H1 (cell line): ENCODE measurements around the gene LRRC8D. TPM values are rescaled to one million over a fixed set of nuclear protein-coding genes. Genes with fewer than 3 reads are reported as not detected.

Experiments
- CTCF ChIA-PET: fragments of 300-600 bp; sonication (Branson Sonifier 250); formaldehyde crosslinking; loops from one replicate; lab custom pipeline; 2021; ENCODE audit not compliant: partially characterized antibody; lab: Charles Lee
- POLR2A ChIA-PET: fragments of 300-600 bp; sonication (Branson Sonifier 250); formaldehyde crosslinking; loops from one replicate; lab custom pipeline; 2021; ENCODE audit warnings: inconsistent platforms; ENCODE audit not compliant: partially characterized antibody; lab: Charles Lee
- DNase-seq, 2 experiments: peaks; one replicate each; pipeline versions ENCODE4 v3.0.0 to v3.0.0-alpha.2; 2010 to 2022; ENCODE audit warnings: low spot score in 2 of 2, low read depth in 1 of 2, mixed read lengths in 1 of 2
- FAIRE-seq: peaks from 2 replicates; lab custom pipeline; 2011; peaks lifted over from hg19 to GRCh38; lab: Jason Lieb, UNC
- H2AFZ ChIP-seq: 2 replicates; pipeline ENCODE4 v1.8.1; 2012; ENCODE audit warnings: low read length, inconsistent platforms
- H2AK5ac ChIP-seq: 2 replicates; pipeline ENCODE4 v1.6.1; 2013; ENCODE audit warnings: low read depth, low read length
- H2BK120ac ChIP-seq: replicated peaks from 2 replicates; pipeline ENCODE3; 2013; ENCODE audit warnings: low read depth, low read length, inconsistent platforms
- H2BK12ac ChIP-seq: 2 replicates; pipeline ENCODE4 v1.6.1; 2013; ENCODE audit warnings: low read depth, low read length
- H2BK15ac ChIP-seq: 2 replicates; pipeline ENCODE4 v1.6.1; 2013; ENCODE audit warnings: low read length
- H2BK20ac ChIP-seq: 2 replicates; pipeline ENCODE4 v1.6.1; 2013; ENCODE audit warnings: low read length
- H2BK5ac ChIP-seq: 2 replicates; pipeline ENCODE4 v1.6.1; 2013; ENCODE audit warnings: low read depth, low read length
- H3K14ac ChIP-seq: 2 replicates; pipeline ENCODE4 v1.6.1; 2013; ENCODE audit warnings: inconsistent platforms; ENCODE audit not compliant: insufficient read length
- H3K18ac ChIP-seq: 2 replicates; pipeline ENCODE4 v1.6.1; 2013; ENCODE audit warnings: low read length; ENCODE audit errors: extremely low read depth
- H3K23ac ChIP-seq: 2 replicates; pipeline ENCODE4 v1.6.1; 2013; ENCODE audit warnings: inconsistent platforms; ENCODE audit not compliant: insufficient read length
- H3K23me2 ChIP-seq: 2 replicates; pipeline ENCODE4 v1.6.1; 2013; ENCODE audit warnings: low read depth, low read length
- H3K27ac ChIP-seq: 2 replicates; pipeline ENCODE4 v1.6.1; 2011; ENCODE audit warnings: low read depth, low read length, inconsistent platforms
- H3K27me3 ChIP-seq, 4 experiments: replicated peaks in 1 of 4; 1 replicate in 1 of 4; 2 replicates in 3 of 4; pipeline versions ENCODE4 v1.6.1 to v1.8.1; 2011 to 2013; ENCODE audit warnings: low read length in 3 of 4, mild to moderate bottlenecking in 3 of 4, inconsistent platforms in 2 of 4, mixed read lengths in 2 of 4, moderate library complexity in 1 of 4; ENCODE audit not compliant: control insufficient read depth in 3 of 4, insufficient read depth in 3 of 4; ENCODE audit errors: extremely low read depth in 1 of 4
- H3K36me3 ChIP-seq, 4 experiments: 2 replicates each; pipeline versions ENCODE4 v1.6.1 to v1.8.1; 2011 to 2013; ENCODE audit warnings: mild to moderate bottlenecking in 4 of 4, low read length in 3 of 4, moderate library complexity in 2 of 4, control low read depth in 1 of 4, inconsistent platforms in 1 of 4; ENCODE audit not compliant: insufficient read depth in 4 of 4, control insufficient read depth in 2 of 4
- H3K4ac ChIP-seq: replicated peaks from 2 replicates; pipeline ENCODE3; 2013; ENCODE audit warnings: low read length, low read depth, mixed read lengths, inconsistent platforms; ENCODE audit not compliant: insufficient read length
- H3K4me1 ChIP-seq, 4 experiments: replicated peaks in 1 of 4; 1 replicate in 1 of 4; 2 replicates in 3 of 4; pipeline versions ENCODE4 v1.6.1 to v1.8.1; 2011 to 2013; ENCODE audit warnings: low read length in 3 of 4, inconsistent platforms in 2 of 4, mixed read lengths in 1 of 4; ENCODE audit not compliant: insufficient read depth in 4 of 4, control insufficient read depth in 3 of 4
- H3K4me2 ChIP-seq, 2 experiments: 2 replicates each; pipeline versions ENCODE4 v1.6.1 to v1.8.1; 2011 to 2013; ENCODE audit warnings: low read depth in 2 of 2, low read length in 2 of 2, control low read depth in 1 of 2, inconsistent platforms in 1 of 2, mild to moderate bottlenecking in 1 of 2; ENCODE audit not compliant: insufficient read depth in 1 of 2
- H3K4me3 ChIP-seq, 4 experiments: fragments of 200-600, 300-600 bp in 1 of 4; sonication (generic), shearing (Covaris generic), sonication (Bioruptor Twin) in 1 of 4; 2 replicates each; pipeline versions ENCODE4 v1.5.1 to v1.8.1; 2011 to 2016; ENCODE audit warnings: low read length in 4 of 4, low read depth in 3 of 4, control low read depth in 2 of 4, inconsistent platforms in 2 of 4, mild to moderate bottlenecking in 2 of 4, mixed read lengths in 1 of 4, moderate library complexity in 1 of 4; ENCODE audit not compliant: insufficient read depth in 2 of 4; ENCODE audit errors: extremely low read depth in 1 of 4
- H3K56ac ChIP-seq: replicated peaks from 2 replicates; pipeline ENCODE3; 2013; ENCODE audit warnings: low read depth, mild to moderate bottlenecking, mixed read lengths, low read length, inconsistent platforms; ENCODE audit not compliant: insufficient read length
- H3K79me1 ChIP-seq: 2 replicates; pipeline ENCODE4 v1.6.1; 2013; ENCODE audit warnings: low read depth, low read length, control low read depth
- H3K79me2 ChIP-seq, 2 experiments: 2 replicates each; pipeline versions ENCODE4 v1.6.1 to v1.8.1; 2012 to 2013; ENCODE audit warnings: low read length in 2 of 2, mild to moderate bottlenecking in 2 of 2, inconsistent platforms in 1 of 2; ENCODE audit not compliant: insufficient read depth in 2 of 2, control insufficient read depth in 1 of 2
- H3K9ac ChIP-seq, 4 experiments: replicated peaks in 1 of 4; 1 replicate in 1 of 4; 2 replicates in 3 of 4; pipeline versions ENCODE4 v1.6.1 to v1.8.1; 2011 to 2013; ENCODE audit warnings: low read depth in 3 of 4, low read length in 3 of 4, control low read depth in 2 of 4, mild to moderate bottlenecking in 2 of 4, moderate library complexity in 2 of 4, inconsistent platforms in 1 of 4; ENCODE audit errors: extremely low read depth in 1 of 4
- H3K9me3 ChIP-seq, 2 experiments: 2 replicates each; pipeline versions ENCODE4 v1.6.1 to v1.8.1; 2012 to 2013; ENCODE audit warnings: mild to moderate bottlenecking in 2 of 2, moderate library complexity in 2 of 2, control low read depth in 1 of 2, inconsistent platforms in 1 of 2, low read depth in 1 of 2, low read length in 1 of 2, mixed read lengths in 1 of 2; ENCODE audit not compliant: insufficient read depth in 2 of 2
- H4K20me1 ChIP-seq, 2 experiments: replicated peaks in 1 of 2; 2 replicates each; pipeline versions ENCODE3 to v1.8.1; 2011 to 2013; ENCODE audit warnings: inconsistent platforms in 2 of 2, low read length in 2 of 2, mild to moderate bottlenecking in 1 of 2; ENCODE audit not compliant: insufficient read depth in 2 of 2, control insufficient read depth in 1 of 2
- H4K5ac ChIP-seq: 2 replicates; pipeline ENCODE4 v1.6.1; 2013; ENCODE audit warnings: low read length, low read depth, mixed read lengths, inconsistent platforms; ENCODE audit not compliant: insufficient read length
- H4K8ac ChIP-seq: 2 replicates; pipeline ENCODE4 v1.8.0; 2013; ENCODE audit warnings: mild to moderate bottlenecking, moderate library complexity, low read length, inconsistent platforms; ENCODE audit not compliant: insufficient read depth; ENCODE audit errors: extremely low read depth
- H4K91ac ChIP-seq: replicated peaks from 2 replicates; pipeline ENCODE3; 2013; ENCODE audit warnings: low read length, mixed read lengths, inconsistent platforms; ENCODE audit not compliant: insufficient read length
- ATF2 ChIP-seq: IDR thresholded peaks from 2 replicates; pipeline ENCODE4 v1.6.1; 2012; ENCODE audit warnings: low read length, inconsistent platforms
- BCL11A ChIP-seq, 2 experiments: IDR thresholded peaks; one replicate each; pipeline ENCODE4 v1.6.1; 2011; ENCODE audit warnings: low read depth in 2 of 2, low read length in 2 of 2, mild to moderate bottlenecking in 2 of 2
- CREB1 ChIP-seq: IDR thresholded peaks from 2 replicates; pipeline ENCODE4 v1.6.1; 2012; ENCODE audit warnings: inconsistent platforms
- EP300 ChIP-seq, 2 experiments: IDR thresholded peaks; 1 replicate in 1 of 2; 2 replicates in 1 of 2; pipeline ENCODE4 v1.6.1; 2011 to 2012; ENCODE audit warnings: low read depth in 2 of 2, low read length in 2 of 2, mild to moderate bottlenecking in 2 of 2, borderline replicate concordance in 1 of 2, inconsistent platforms in 1 of 2, moderate library complexity in 1 of 2
- JUND ChIP-seq: IDR thresholded peaks from 2 replicates; pipeline ENCODE4 v1.6.1; 2011; ENCODE audit warnings: mild to moderate bottlenecking, improper control_type of control experiment, low read length
- POLR2A ChIP-seq, 2 experiments: IDR thresholded peaks; 1 replicate in 1 of 2; 2 replicates in 1 of 2; pipeline ENCODE4 v1.6.1; 2011; ENCODE audit warnings: low read depth in 2 of 2, low read length in 2 of 2, mild to moderate bottlenecking in 2 of 2; ENCODE audit errors: control extremely low read depth in 1 of 2
- RXRA ChIP-seq: IDR thresholded peaks from 2 replicates; pipeline ENCODE4 v1.6.1; 2011; ENCODE audit warnings: low read depth, mild to moderate bottlenecking, low read length, moderate library complexity; ENCODE audit not compliant: insufficient read depth
- SP1 ChIP-seq: IDR thresholded peaks from 2 replicates; pipeline ENCODE4 v1.6.1; 2011; ENCODE audit warnings: low read depth, low read length
- TAF7 ChIP-seq: optimal IDR thresholded peaks from 2 replicates; pipeline ENCODE3; 2011; ENCODE audit warnings: low read depth, mild to moderate bottlenecking, inconsistent platforms, low read length, moderate library complexity, borderline replicate concordance
- ZNF274 ChIP-seq: IDR thresholded peaks from 2 replicates; pipeline ENCODE4 v1.7.0; 2012; ENCODE audit warnings: low read length, borderline replicate concordance; ENCODE audit errors: extremely low read depth
- WGBS, 2 experiments: shearing (Covaris generic) in 1 of 2; methylation state at CpG; one replicate each; pipeline versions ENCODE4 v1.1.6 to v1.1.7; 2013 to 2015; ENCODE audit warnings: low lambda C conversion rate in 2 of 2, mixed read lengths in 2 of 2, inconsistent platforms in 1 of 2, low coverage in 1 of 2, missing lambda C conversion rate in 1 of 2; ENCODE audit not compliant: insufficient replicate concordance in 2 of 2, insufficient coverage in 1 of 2, insufficient read length in 1 of 2; ENCODE audit errors: extremely low coverage in 1 of 2, missing lambda C conversion rate in 1 of 2; 5-methylcytosine and 5-hydroxymethylcytosine counted together
- polyA plus RNA-seq, 7 experiments: library from polyadenylated mRNA; depleted of rRNA in 3 of 7; stranded (reverse) in 5 of 7; unstranded in 2 of 7; fragments of >200 nt in 5 of 7; fragments of 200-250 nt in 2 of 7; gene quantifications; 1 replicate in 5 of 7; 2 replicates in 1 of 7; 4 replicates in 1 of 7; pipeline versions ENCODE4 v1.2.1 to v1.2.3, GENCODE V29; 2011 to 2013; ENCODE audit warnings: missing spikeins in 2 of 7, mixed read lengths in 2 of 7
- total RNA-seq: library from RNA; stranded (reverse); fragmentation: NEBNext Ultra II Directional; extraction: Animal tissue kit (Norgen Biotek cat#: 25700); gene quantifications from 2 replicates; pipeline ENCODE4 v1.2.1, GENCODE V29; 2021

The LRRC8D gene
- total and polyA plus RNA-seq, 2 of the 8 experiments (the other 6 are each of a cell fraction or from before 2014, with no cell fraction given), result 42.0 to 58.5 TPM

GRCh38 chr1:89871768-89872473 is 51.1 kb downstream of the LRRC8D start:
- peak overlapping the region; percentile 35; the same call in 1 of the 2 replicates for H4K8ac ChIP-seq
- H3K4me1 ChIP-seq, result peaks cover 0 to 3% (median 0%) of the 10 kb centered on the region in 4 experiments; a peak in 1 of 7 replicates
- WGBS, 2 experiments, result 90% methylated on average over 9 of the region's 9 CpGs; no CpG with 5 or more reads in 1 of the 2 experiments
- no peak overlapping the region for H3K4me2 ChIP-seq
- H3K4ac ChIP-seq, result no peak overlapping the region
- no peaks in the 10 kb centered on the region for H3K27me3 ChIP-seq
- no peak overlapping the region for H4K91ac ChIP-seq
- H3K23ac ChIP-seq, result no peak overlapping the region
- no peak overlapping the region for H3K9ac ChIP-seq
- H4K5ac ChIP-seq, result no peak overlapping the region
- no peak overlapping the region for H3K56ac ChIP-seq
- H3K23me2 ChIP-seq, result peaks cover 2% of the 10 kb centered on the region; the same call in 1 of the 2 replicates
- no peak overlapping the region for H2AK5ac ChIP-seq
- no peak overlapping the region for H3K4me3 ChIP-seq
- no peaks in the 10 kb centered on the region for H3K9me3 ChIP-seq
- ChIA-PET POLR2A (interaction anchor here (1.2 kb wide), 1 partner anchor 10 kb away, joined by 4 read pairs; no protein-coding TSS in a partner anchor), CTCF (interaction anchor here (0.7 to 1.5 kb wide), 4 partner anchors 10 to 64 kb away, joined by 3 to 5 read pairs (median 3); no protein-coding TSS in a partner anchor)
- DNase-seq (no peak), FAIRE-seq (no peak)
- no peak overlapping the region for H3K18ac ChIP-seq
- H3K27ac ChIP-seq, result no peak overlapping the region
- peaks cover 4 to 44% of the 10 kb centered on the region in 2 experiments; a peak in 3 of 4 replicates for H3K79me2 ChIP-seq
- no peak overlapping the region for H2BK5ac ChIP-seq
- peak overlapping the region; percentile 44; the same call in 1 of the 2 replicates for H2BK12ac ChIP-seq
- H3K36me3 ChIP-seq, result peaks cover 0 to 14% (median 3%) of the 10 kb centered on the region in 4 experiments; a peak in 4 of 8 replicates
- H3K79me1 ChIP-seq, result no peaks in the 10 kb centered on the region
- no peak overlapping the region for H3K14ac ChIP-seq
- no peak overlapping the region for H2BK20ac ChIP-seq
- H4K20me1 ChIP-seq, result peaks cover 0 to 2% of the 10 kb centered on the region in 2 experiments
- H2BK15ac ChIP-seq, result no peak overlapping the region
- H2AFZ ChIP-seq, result no peak overlapping the region
- no peak overlapping the region for H2BK120ac ChIP-seq
- TF ChIP-seq CREB1 (no peak), JUND (no peak), BCL11A (IDR thresholded peaks at IDR 0.05; ENCODE audit: low read depth in 2 of 2, low read length in 2 of 2) (no peak), EP300 (IDR thresholded peaks at IDR 0.05; ENCODE audit: borderline replicate concordance in 1 of 2, low read depth in 2 of 2, low read length in 2 of 2) (no peak), SP1 (no peak), ATF2 (no peak), TAF7 (no peak), ZNF274 (no peak), POLR2A (IDR thresholded peaks at IDR 0.05; ENCODE audit: control extremely low read depth in 1 of 2, low read depth in 2 of 2, low read length in 2 of 2) (no peak), RXRA (no peak)
